Measurements from ENCODE around the gene C2.

Gene C2

DNA sequence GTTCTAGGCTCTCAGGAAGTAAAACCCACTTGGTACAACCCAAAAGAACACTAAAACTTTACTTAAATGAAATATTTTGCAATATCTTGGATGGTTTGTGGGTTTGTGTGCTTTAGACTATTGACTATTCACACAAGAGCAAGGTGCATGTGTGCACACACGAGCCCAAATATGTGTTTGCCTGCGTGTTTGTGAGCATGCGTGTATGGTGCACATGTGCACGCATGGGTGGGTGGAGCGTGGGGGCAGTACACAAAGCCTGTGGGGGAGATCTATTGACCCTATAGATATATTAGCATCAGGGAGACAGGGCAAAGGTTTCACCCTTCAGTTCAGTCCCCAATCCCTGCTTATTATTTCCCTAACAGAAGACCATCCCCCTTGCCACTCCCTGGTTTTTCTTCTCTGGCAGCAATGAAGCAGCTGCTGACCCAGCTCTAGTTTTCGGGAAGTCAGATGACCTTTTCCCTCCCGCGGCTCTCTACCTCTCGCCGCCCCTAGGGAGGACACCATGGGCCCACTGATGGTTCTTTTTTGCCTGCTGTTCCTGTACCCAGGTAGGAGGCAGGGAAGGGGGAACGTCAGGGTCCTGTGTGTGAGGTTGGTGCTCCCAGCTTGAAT, at the start of gene C2:
Gene C2 (plus strand): TSS at position 476 of the 621 bp plus-strand sequence. CDS start 36 bp downstream, at position 512.
- DNase-seq (ENCODE audit: low read depth, low spot score) = no peak

DNA sequence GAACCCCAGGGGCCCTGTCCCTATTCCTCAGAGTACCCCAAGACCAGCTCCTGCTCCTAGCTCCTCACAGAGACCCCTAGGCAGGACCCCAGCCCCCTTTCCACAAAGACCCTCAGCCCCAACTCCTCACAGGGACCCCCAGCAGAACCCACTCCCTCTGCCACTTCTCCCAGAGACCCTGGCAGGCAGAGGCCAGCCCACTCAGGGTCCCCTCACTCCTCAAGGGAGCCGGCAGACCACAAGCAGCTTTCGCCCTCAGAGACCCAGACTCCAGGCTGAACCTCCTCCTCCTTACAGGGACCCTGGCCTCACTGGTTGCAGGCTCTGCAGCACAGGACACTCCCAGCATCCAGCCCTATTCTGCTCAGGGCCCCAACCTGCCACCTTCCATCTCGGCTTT, 49.3 kb upstream of the C2 start:
- DNase-seq (ENCODE audit: low read depth, low spot score) = no peak

DNA sequence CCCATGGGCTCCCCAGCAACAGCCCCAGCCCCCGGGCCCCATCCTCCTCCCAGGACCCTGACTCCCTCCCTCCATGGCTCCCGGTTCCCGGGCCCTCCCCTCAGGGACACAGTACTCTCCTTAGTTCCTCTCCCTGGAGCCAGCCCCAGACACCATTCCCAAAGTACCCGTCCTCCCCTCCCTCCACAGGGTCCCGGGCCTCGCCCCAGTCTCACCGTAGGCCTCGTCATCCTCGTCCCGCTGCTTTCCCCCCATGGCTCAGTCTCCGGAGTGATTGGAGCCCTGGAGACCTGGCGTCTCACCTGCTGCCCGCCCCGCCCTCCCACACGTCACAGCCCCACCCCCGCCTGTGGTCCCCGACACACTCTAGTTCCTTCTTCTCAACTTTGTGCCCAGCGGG, 48.8 kb upstream of the C2 start, which contains the start of gene SLC44A4:
Gene SLC44A4 (minus strand): TSS at position 272 of the 400 bp plus-strand sequence. CDS start 17 bp downstream, at position 255.
- DNase-seq (ENCODE audit: low read depth, low spot score) = no peak

DNA sequence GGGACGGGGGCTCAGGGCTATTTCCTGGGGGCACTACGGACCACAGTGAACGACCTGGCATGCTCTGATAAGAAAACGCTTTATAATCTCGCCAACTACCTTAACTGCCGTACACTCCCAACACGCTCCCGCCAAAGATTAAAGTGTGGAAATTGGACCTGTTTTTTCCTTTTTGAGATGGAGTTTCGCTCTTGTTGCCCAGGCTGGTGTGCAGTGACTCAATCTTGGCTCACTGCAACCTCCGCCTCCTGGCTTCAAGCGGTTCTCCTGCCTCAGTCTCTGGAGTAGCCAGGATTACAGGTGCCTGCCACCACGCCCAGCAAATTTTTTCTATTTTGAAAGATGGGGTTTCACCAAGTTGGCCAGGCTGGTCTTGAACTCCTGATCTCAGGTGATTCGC, 48.4 kb upstream of the C2 start:
- DNase-seq (ENCODE audit: low read depth, low spot score) = no peak

DNA sequence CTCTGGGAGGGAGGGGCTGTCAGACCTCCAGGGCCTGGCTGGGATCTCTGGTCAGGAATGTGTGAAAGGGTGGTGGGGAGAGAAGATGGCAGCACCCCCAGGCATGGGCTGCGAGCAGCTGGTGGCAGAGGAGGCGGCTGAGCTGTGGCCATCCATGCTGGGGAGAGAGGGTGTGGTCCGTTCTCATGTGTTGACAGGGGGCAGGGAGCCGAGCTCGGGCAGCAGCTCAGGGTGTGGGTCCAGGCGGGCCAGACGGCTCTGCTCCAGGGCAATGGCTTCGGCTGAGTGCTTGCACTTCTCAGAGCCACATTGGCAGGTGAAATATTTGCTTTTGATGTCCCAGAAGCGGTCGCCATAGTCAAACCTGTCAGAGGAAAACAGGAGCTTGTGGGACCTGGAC, 47.6 kb upstream of the C2 start:
- DNase-seq (ENCODE audit: low read depth, low spot score) = no peak

DNA sequence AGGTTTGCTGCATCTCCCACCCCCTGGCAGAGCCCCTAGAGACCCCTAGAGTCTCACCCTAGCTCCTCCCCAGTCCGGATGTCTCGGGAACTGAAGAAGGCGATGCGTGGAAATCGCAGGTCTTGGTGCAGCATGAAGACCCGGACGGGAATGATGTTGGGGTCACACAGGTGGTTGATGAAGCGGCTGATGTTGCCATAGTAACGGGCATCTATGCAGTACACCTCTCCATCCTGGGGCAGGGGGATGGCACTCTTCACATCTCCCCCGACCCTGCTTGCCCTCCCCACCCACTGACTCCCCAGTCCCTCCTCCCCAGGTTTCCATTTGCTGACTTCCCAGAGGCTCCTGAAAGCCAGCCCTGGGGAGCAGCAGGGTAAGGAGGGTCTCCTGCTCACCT, 46.9 kb upstream of the C2 start:
- no peak for DNase-seq (ENCODE audit: low read depth, low spot score)

DNA sequence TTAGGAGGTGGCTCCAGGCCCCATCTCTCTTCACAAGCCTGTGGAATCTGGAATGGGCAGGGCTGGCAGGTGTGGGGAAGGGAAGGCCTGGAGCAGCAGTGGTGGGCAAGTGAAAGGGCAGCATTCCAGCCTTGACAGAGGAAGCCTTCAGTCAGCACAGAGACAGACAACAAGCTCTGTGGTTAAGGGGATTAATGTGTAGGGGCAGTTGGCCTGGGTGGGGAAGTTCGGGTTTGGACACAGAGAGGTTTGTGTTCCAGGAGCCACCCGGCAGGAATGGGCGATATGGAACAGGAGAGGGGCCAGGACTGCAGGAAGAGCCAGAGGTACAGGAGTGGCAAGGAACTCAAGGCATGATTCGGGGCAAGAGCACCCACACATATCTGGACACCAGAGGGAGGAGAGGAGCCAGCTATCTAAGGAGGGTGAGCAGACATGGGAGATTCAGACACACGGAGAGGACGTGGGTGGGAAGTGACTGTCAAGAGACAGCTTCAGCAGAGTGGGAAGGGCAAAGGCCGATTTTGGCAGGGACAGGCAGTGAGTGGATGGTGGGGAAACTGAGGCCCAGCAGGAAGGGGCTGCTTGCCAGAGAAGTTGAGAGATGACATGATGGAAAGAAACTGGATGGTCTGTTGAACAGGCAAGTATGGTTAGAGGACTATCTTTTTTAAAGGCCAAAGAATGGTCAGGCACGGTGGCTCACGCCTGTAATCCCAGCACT, 46.2 kb upstream of the C2 start:
- no peak for DNase-seq (ENCODE audit: low read depth, low spot score)

DNA sequence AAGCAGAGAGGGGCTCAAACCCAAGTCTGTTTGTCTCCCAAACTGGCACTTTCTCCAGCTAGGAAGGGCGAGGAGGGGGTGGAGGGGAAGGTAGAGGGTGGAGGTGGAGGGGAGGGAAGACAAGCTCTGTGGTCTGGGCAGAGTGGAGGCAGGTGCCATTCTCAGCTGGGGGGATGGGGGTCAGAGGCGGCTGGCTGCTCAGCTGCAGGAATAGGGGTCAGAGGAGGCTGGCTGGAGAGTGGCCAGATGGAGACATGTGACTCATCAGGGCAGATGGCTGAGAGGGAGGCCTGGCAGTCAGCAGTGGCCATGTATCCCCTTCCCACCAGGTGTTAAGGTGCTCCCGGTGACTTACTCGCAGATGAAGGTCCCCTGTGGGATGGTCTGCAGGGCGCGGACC, 45.2 kb upstream of the C2 start:
- peak; percentile 29 for DNase-seq (ENCODE audit: low read depth, low spot score)

DNA sequence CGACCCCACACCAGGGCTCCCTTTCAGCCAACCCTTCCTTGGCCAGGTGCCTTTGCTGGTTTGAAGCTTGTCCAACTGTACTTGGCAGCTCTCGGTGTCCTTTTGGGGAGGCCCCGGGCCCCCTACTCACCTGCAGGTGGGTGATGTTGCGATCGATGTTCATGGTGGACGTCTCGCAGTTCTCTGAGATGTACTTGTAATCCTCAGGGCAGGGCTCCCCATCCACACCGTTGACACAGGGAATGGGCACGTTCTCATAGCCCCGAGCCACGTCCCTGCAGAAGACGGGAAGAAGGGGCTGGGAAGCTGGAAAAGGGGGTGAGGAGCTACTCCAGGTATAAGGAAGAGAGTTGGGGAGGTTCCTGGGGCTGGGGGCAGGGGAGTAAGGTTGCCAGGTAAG, 43.8 kb upstream of the C2 start:
- DNase-seq (ENCODE audit: low read depth, low spot score) = no peak

DNA sequence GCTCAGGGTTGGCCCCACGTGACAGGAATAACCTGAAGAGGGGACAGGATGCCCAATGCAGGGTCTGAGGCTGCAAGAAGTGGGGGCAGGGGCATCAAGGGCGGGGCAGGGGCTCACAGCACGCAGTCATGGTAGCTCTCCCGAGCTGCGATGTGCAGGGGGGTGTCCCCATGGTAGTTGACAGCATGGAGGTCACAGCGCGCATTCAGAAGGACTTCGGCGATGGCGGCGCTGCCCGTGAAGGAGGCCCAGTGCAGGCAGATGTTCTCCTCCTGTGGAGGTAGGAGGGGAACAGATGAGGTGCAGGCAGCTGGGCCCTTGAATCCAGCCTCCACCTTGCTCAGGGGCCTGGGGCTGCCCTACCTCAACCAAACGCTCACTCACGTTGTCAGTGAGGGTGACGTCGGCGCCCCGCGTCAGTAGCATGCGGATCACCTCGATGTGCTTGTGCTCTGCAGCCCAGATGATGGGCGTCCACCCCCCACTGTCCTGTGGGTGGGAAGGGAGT, 42.9 kb upstream of the C2 start:
- no peak for DNase-seq (ENCODE audit: low read depth, low spot score)

DNA sequence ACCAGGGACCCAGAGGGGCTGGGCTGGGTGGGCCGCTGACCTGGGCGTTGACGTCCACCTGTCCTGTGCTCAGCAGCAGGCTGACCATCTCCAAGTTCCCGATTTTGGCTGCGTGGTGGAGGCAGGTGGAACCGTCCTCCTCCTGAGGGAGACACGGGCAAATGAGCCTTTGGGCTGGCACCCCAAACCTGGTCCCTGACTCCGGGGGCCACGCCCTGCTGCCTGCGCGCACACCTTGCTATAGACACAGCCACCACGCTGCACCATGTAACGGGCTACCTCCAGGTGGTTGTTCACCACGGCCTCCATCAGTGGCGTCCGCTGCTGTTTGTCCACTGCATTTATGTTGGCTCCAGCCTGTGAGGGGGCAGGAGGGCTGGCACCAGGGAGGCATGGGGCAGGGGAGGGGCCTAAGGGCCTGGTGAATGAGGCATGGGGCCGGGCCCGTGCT, 41.0 kb upstream of the C2 start:
- DNase-seq (ENCODE audit: low read depth, low spot score) = no peak

DNA sequence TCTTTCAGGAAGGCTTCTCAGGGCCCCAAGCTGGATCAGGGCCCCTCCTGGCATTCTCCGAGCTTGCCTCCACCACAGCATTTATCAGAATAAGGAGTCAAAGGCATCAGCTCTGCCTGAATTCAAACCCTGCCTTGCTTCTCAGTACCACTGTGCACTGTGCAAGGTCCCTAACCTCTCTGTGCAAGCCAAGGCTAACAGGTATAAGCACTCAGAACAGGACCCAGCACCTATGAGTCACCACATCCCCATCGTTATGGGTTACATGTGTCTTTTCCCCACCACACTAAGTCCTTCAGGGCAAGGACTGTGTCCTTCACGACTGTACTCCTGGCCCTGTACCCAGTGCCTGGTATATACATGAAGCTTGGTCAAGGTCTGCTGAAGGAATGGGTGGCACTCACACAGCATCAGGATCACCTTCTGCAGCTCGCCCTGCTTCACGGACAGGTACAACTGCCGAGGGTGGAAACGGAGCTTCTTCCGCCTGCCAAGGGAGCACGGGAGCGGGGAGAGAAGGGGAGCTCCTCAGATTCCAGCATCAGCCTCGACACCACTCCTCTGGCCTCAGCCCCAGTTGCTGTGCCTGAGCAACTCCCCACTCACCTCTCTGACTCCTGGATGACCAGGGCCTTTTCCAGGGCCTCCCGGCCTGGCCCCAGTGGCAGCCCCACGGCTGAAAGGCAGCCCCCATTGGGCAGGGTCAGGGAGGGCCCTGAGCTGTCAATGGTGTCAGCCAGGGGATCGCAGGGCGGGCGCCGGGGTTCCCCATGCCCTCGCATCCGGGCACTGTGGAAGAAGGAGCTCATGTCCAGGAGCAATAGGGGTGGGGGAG, 40.1 kb upstream of the C2 start:
- DNase-seq (ENCODE audit: low read depth, low spot score) = no peak

DNA sequence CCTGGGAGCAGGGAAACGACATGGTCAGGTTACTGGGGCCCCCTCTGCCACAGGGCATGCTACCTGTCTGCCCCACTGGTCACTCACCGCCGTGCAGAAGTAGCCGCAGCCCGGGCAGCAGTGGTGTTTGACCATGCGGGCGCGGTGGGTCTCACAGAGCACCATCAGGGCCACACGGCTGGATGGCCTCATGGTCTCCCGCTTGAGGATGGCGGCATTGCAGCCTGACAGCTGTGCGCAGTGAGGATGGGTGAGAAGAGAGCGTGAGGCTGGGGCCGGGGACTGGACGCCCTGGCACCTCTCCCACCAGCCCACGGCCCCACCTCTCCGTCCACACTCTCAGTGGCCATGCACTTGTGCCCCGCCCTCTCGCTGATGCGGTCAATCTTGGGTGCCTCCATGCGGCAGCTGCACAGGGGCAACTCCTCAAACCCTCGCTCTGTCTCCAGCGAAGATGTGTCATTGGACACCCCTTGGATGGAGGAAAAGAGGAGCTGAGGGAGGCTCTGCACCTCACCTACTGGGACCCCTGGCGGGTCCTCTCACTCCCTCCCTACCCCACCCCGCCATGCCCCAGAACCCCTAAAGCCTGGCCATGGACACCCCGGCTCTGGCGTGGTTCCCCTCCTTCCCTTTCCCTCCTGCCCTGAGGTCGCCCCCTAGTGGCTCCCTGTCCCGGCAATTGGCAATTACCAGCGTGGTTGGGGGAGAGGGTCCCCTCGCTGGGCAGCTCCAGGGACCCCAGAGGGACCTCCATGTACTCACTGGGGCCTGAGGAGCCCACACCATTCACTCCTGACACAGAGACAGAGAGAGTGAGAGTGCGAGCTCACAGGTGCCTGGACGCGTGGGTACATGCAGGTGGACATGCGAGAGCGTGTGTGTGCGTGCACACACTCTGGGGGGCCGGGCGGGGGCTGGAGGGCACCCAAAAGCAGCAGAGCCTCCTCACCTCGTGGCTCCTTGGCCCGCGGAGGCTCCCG, 39.0 kb upstream of the C2 start:
- DNase-seq (ENCODE audit: low read depth, low spot score) = peak; percentile 38

DNA sequence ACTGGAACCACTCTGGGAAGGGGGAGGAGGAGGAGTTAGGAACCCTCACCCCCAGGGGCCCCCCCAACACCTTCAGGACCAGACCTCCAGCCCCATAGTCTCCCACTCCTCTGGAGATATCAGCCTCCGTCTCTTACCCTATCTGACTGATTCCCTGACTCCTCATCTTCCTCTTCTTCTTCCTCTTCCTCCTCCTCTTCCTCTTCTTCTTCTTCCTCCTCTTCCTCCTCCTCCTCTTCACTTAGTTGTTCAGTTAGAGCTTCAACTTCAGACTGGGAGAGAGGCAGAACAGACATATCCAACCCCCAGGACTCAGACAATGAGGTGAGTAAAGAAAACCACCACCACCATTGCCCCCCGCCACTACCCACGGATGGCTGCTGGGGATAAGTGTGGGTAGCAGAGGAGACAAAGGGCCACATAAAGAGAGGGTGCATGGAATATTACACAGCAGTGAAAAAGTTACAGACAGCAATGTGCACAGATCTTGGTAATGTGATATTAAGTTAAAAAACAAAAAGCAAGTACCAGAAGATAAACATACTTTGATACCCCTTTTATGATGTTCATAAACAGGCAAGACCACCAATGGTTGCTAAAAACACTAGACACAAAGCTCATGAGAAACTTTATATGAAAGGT, 38.1 kb upstream of the C2 start:
- no peak for DNase-seq (ENCODE audit: low read depth, low spot score)

DNA sequence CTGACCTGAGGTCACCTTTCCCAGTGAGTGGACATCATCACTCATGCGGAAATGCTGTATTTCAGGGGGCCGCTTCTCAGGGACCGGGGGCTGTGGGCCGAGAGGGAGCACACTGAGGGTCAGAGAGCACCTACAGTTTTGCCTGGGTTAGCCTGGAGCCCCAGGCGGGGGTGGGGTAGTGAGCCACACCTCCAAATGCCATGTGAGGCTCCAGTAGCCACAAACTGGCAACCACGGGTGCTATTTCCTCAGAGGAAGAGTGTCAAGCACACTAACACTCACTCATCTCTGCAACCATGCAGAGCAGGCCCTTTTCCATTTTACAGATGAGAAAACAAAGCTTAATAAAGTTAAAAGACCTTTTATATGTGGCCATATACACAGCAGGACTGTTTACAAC, 34.7 kb upstream of the C2 start:
- DNase-seq (ENCODE audit: low read depth, low spot score) = no peak

DNA sequence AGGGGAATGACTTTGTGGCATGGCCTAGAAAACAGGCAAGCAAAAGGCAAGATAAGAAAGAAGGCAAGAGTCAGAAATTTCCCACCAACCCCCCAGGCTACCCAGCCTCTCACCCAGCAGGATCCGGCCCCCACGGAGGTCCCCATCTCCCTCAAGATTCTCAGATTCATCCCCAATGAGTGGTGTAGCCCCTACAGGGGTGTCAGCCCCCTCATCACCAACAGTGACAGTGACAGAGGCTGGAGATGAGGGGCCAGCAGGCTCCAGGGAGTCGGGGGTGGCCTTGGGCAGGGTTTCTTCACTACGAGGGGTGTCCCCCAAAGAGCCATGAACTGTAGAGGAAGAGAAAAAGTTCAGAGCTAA, 31.0 kb upstream of the C2 start:
- DNase-seq (ENCODE audit: low read depth, low spot score) = no peak

DNA sequence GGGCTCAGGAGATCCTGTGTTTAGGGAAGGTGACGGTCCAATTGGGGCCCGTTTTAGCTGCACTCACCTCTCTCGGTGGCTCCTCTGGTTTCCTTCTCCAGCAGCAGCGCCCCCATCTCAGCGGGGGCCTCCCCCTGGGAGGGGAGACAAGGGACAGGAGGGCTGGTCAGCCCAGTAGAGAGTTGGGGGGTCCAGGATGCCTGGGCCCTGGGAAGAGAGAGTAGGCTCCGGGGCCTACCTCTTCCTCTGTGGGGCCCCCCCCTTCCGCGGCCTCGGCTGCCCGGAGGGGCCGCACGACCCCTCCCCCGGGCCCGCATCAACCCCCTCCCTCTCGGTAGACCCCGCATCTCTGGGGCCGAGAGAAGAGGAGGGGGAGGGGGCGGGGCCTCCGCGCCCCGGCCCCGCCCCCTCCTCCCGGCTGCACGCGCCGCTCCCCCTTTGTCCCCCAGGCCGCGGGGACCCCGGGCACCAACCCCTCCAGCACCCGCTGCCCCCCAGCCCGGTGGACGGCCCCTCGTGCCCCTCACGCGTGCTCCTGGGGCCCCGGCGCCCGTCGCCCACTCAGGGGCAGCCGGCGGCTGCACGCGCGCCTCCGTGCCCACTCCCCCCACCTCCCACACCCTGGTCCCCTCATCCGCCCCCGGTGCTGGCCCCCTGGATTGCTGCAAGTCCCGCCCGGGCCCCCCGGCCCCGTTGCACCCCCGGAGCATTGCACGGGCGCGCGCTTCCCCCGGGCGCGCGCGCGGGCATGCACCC, 30.5 kb upstream of the C2 start:
- no peak for DNase-seq (ENCODE audit: low read depth, low spot score)

DNA sequence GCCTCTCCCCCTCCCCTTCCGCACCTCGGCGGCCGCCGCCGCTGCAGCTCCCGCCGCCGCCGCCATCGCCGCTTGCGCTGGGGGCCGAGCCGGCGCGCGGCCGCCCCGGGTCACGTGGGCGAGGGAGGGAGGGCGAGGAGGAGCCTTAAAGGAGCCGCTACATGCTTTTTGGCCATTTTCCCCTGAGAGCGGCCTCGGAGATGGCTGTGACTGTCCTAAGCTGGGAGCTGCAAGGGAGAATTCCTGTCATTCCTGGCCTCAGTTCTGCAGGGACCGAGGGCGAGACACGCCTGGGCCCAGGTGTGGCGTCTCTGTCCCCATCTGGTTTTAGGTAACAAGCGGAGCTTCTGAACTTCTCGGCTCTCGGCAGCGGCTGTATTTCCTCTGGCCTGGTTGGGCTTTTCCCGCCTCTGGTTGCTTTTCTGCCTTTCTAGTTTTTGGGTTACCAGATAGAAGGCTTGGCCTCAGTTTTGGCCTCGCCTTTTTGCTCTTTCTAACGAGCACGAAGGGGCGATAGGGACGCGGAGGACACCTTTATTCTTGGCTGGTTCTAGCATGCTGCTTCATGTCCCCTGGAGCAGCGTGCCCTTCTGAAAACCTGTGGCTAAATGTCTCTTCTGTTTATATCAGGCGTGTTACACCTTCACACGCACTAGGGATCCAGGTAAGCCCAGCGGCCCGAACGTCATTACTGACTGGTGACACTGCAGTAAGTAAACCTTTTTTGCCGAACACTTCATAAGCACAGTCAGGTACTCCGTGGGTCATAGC, 29.7 kb upstream of the C2 start, which contains the start of gene EHMT2:
Gene EHMT2 (minus strand): TSS at position 87 of the 771 bp plus-strand sequence. CDS start 21 bp downstream, at position 66.
- DNase-seq (ENCODE audit: low read depth, low spot score) = peak; percentile 96

All from astrocyte of the hippocampus (primary cell).